Measurements from ENCODE around the gene NTRK2. TPM values are rescaled to one million over a fixed set of nuclear protein-coding genes. Genes with fewer than 3 reads are reported as not detected.

The NTRK2 gene
- total RNA-seq, 1 experiment from 2014 or later: not detected

GRCh38 chr9:85004818-85005413, 335.4 kb downstream of the NTRK2 start:
- no peaks in the 10 kb centered on the region for H3K4me1 ChIP-seq (replicated peaks; ENCODE audit: insufficient read depth)
- CTCF ChIA-PET: interaction anchor here (0.6 kb wide), 1 partner anchor 812 kb away, joined by 4 read pairs; no protein-coding TSS in a partner anchor
- no peaks in the 10 kb centered on the region for H3K36me3 ChIP-seq (ENCODE audit: low read depth)
- no TSS peak for BruUV-seq (replicated peaks)
- no peaks in the 10 kb centered on the region for H3K9me2 ChIP-seq (ENCODE audit: insufficient read depth)
- no peaks in the 10 kb centered on the region for H3K27me3 ChIP-seq (ENCODE audit: insufficient read depth, low read depth)
- intact Hi-C loops (cut with micrococcal nuclease; ENCODE audit: unreplicated experiment): no loop called here
- no peaks in the 10 kb centered on the region for H3K79me2 ChIP-seq (ENCODE audit: low read depth)
- no peaks in the 10 kb centered on the region for H3F3A ChIP-seq (ENCODE audit: insufficient read depth, low read depth)
- no peak overlapping the region for H3K4me2 ChIP-seq
- H2AFZ ChIP-seq: no peak overlapping the region
- no peak overlapping the region for H3K27ac ChIP-seq
- TF ChIP-seq, protein P1, sequence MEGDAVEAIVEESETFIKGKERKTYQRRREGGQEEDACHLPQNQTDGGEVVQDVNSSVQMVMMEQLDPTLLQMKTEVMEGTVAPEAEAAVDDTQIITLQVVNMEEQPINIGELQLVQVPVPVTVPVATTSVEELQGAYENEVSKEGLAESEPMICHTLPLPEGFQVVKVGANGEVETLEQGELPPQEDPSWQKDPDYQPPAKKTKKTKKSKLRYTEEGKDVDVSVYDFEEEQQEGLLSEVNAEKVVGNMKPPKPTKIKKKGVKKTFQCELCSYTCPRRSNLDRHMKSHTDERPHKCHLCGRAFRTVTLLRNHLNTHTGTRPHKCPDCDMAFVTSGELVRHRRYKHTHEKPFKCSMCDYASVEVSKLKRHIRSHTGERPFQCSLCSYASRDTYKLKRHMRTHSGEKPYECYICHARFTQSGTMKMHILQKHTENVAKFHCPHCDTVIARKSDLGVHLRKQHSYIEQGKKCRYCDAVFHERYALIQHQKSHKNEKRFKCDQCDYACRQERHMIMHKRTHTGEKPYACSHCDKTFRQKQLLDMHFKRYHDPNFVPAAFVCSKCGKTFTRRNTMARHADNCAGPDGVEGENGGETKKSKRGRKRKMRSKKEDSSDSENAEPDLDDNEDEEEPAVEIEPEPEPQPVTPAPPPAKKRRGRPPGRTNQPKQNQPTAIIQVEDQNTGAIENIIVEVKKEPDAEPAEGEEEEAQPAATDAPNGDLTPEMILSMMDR (conservative IDR thresholded peaks at IDR 0.05): no peak
- no peak for TF ChIP-seq EZH2 (IDR thresholded peaks at IDR 0.05; ENCODE audit: low read depth)
- no peak for DNase-seq
- H3K4me3 ChIP-seq: no peak overlapping the region
- H3K9me3 ChIP-seq (ENCODE audit: insufficient read depth, low read depth): no peaks in the 10 kb centered on the region
- no peaks in the 10 kb centered on the region for H4K20me1 ChIP-seq (ENCODE audit: insufficient read depth)
- POLR2A ChIA-PET (ENCODE audit: unreplicated experiment): no interaction called here

DNA sequence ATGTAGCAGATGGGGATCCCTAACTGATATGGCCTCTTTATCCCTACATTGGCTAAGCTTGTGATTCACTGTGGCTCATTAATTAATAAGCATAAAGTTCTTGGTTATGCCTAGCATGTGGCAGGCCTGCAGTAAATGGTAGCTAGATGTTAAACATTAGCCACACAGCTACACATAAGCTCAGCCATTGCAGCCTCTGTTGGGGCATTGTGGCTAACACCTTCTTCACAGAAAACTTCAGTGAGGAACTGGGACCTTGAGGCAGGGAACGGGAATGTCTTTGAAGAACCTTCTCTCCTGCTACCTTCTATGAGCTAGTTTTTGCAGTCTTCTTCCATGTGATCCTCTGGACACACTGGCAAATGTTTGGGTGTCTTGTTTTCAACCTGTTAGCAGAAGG, 338.2 kb downstream of the NTRK2 start:
- no peaks in the 10 kb centered on the region for H3K9me2 ChIP-seq (ENCODE audit: insufficient read depth)
- TF ChIP-seq, protein P1 (conservative IDR thresholded peaks at IDR 0.05): no peak
- TF ChIP-seq EZH2 (IDR thresholded peaks at IDR 0.05; ENCODE audit: low read depth): no peak
- H3K9me3 ChIP-seq (ENCODE audit: insufficient read depth, low read depth): no peaks in the 10 kb centered on the region
- no peak overlapping the region for H3K4me3 ChIP-seq
- no peaks in the 10 kb centered on the region for H3F3A ChIP-seq (ENCODE audit: insufficient read depth, low read depth)
- H4K20me1 ChIP-seq (ENCODE audit: insufficient read depth): no peaks in the 10 kb centered on the region
- no peaks in the 10 kb centered on the region for H3K27me3 ChIP-seq (ENCODE audit: insufficient read depth, low read depth)
- ChIA-PET CTCF (no interaction called here), POLR2A (ENCODE audit: unreplicated experiment) (interaction anchor here (0.5 kb wide), 1 partner anchor 580 kb away, joined by 5 read pairs; no protein-coding TSS in a partner anchor)
- no peak overlapping the region for H3K4me2 ChIP-seq
- H3K79me2 ChIP-seq (ENCODE audit: low read depth): no peaks in the 10 kb centered on the region
- no peaks in the 10 kb centered on the region for H3K4me1 ChIP-seq (replicated peaks; ENCODE audit: insufficient read depth)
- intact Hi-C loops (cut with micrococcal nuclease; ENCODE audit: unreplicated experiment): no loop called here
- no peak overlapping the region for H3K27ac ChIP-seq
- DNase-seq: no peak
- no peaks in the 10 kb centered on the region for H3K36me3 ChIP-seq (ENCODE audit: low read depth)
- no TSS peak for BruUV-seq (replicated peaks)
- no peak overlapping the region for H2AFZ ChIP-seq

- no peak overlapping the region for H3K27ac ChIP-seq
- POLR2A ChIA-PET (ENCODE audit: unreplicated experiment): interaction anchor here (0.5 kb wide), 1 partner anchor 580 kb away, joined by 5 read pairs; no protein-coding TSS in a partner anchor
- no peaks in the 10 kb centered on the region for H3K4me1 ChIP-seq (replicated peaks; ENCODE audit: insufficient read depth)
- no peak overlapping the region for H2AFZ ChIP-seq
- H3K4me3 ChIP-seq: no peak overlapping the region
- no peaks in the 10 kb centered on the region for H3K79me2 ChIP-seq (ENCODE audit: low read depth)
- no peaks in the 10 kb centered on the region for H3K36me3 ChIP-seq (ENCODE audit: low read depth)
- H3K27me3 ChIP-seq (ENCODE audit: insufficient read depth, low read depth): no peaks in the 10 kb centered on the region
- TF ChIP-seq, protein P1 (conservative IDR thresholded peaks at IDR 0.05): no peak
- no peak for TF ChIP-seq EZH2 (IDR thresholded peaks at IDR 0.05; ENCODE audit: low read depth)
- H3K4me2 ChIP-seq: no peak overlapping the region
- no TSS peak for BruUV-seq (replicated peaks)
- CTCF ChIA-PET: no interaction called here
- H3F3A ChIP-seq (ENCODE audit: insufficient read depth, low read depth): no peaks in the 10 kb centered on the region
- no peaks in the 10 kb centered on the region for H4K20me1 ChIP-seq (ENCODE audit: insufficient read depth)
- DNase-seq: no peak
- H3K9me3 ChIP-seq (ENCODE audit: insufficient read depth, low read depth): no peaks in the 10 kb centered on the region
- intact Hi-C loops (cut with micrococcal nuclease; ENCODE audit: unreplicated experiment): no loop called here
- no peaks in the 10 kb centered on the region for H3K9me2 ChIP-seq (ENCODE audit: insufficient read depth)
These were observed 338.7 kb downstream of the NTRK2 start for GRCh38 chr9:85008215-85008614.
